ENCODE measurements around the gene DMXL1.

Gene DMXL1

GRCh38 chr5:119270121-119270565 is 199.3 kb downstream of the DMXL1 start:
- no peak for DNase-seq
- no peaks in the 10 kb centered on the region for H3K27me3 Mint-ChIP-seq
- H3K36me3 Mint-ChIP-seq: peaks cover 51% of the 10 kb centered on the region
- peaks cover 7% of the 10 kb centered on the region for H3K9me3 Mint-ChIP-seq
- H3K4me3 Mint-ChIP-seq: peak overlapping the region; percentile 99
- CTCF ChIA-PET: interaction anchor here (0.9 to 2.1 kb wide), 5 partner anchors 45 to 142 kb away, joined by 3 to 10 read pairs (median 4); no protein-coding TSS in a partner anchor
- H3K4me1 Mint-ChIP-seq: peaks cover 70% of the 10 kb centered on the region
- H3K27ac Mint-ChIP-seq: peak overlapping the region; percentile 96

DNA sequence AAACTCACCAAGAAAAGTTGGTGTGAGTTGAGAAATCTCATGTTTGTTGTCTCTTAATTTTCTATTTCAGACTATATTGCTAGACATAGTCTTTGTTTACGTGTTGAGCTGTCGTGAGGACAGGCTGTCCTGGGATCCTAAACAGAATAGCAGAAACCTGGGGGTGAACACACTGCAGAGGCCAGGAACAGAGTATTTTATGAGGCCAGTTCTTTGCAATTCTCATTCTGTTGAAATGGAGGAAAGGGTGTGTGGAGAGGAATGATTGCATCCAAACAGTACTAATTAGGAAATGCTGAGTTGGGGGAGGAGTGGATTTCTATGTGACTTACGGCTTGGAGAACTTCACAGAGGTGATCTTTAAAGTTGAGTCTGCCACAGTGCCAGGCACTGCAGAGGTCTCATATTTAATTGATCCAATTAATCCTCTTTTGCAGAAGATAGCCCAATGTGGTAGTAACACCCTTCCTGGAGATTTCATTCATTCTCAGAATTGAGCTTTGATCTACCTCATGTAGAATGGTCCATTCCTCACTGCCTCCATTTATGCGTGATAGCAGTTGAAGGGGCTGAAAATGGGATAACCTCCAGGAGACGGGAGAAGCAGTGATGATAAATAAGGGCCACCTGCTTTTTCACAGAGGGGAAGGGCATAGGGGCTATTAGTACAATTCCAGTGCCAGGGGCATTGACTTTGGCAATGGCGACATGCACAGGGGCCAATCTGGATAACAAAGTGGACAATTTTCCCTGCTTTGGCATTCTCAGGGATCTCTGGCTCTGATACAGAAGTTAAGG is 200.3 kb downstream of the DMXL1 start:
- peaks cover 58% of the 10 kb centered on the region for H3K36me3 Mint-ChIP-seq
- peaks cover 5% of the 10 kb centered on the region for H3K9me3 Mint-ChIP-seq
- H3K4me1 Mint-ChIP-seq: peaks cover 70% of the 10 kb centered on the region
- CTCF ChIA-PET: interaction anchor here (1.3 to 2.1 kb wide), 6 partner anchors 11 to 141 kb away, joined by 3 to 10 read pairs (median 4); no protein-coding TSS in a partner anchor
- no peak for DNase-seq
- peak overlapping the region; percentile 90 for H3K27ac Mint-ChIP-seq
- no peaks in the 10 kb centered on the region for H3K27me3 Mint-ChIP-seq
- H3K4me3 Mint-ChIP-seq: peak overlapping the region; percentile 99

DNA sequence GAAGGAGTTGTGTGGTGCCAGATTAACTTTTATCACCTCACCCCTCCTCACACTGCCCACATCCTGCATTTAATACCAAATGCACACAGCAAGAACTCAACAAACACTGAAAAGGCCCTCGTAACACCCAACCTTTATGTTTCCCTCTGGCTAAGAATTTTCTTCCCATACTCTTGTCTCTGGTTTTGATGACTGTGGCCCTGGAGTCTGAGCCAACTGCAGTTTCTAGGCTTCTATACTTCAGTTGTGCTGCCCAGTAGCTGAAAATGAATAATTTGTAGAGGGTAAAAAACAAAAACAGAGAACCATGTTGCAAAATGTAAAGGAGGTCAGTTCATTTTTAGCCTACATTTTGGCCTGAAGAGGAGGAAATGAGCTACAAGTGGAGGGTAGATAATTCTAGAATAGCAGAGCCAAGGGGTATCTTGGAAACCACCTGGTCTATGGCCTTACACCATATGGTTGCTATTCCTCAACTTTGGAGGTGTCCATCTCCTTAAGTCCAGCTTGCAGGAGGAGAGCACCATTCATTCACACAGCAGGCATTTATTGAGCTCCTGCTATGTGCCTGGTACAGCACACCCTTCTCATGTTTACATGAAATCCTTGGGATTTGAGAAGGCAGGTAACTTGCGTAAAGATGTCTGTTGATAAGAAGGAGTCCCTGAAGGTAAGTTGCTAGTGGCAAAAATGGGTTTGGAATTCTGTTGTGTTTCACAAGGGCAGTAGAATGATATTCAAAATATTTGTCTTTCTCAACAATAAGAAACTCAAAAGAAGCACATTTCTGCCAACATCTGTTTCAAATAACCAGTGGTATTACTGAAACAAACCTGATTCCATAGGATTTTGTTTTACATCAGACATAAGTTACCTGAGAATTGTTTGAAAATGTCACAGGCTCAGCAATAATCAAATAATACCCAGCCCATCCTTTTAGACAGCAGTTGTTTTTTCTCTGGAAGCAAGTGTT is 201.2 kb downstream of the DMXL1 start:
- peaks cover 3% of the 10 kb centered on the region for H3K9me3 Mint-ChIP-seq
- H3K4me1 Mint-ChIP-seq: peaks cover 72% of the 10 kb centered on the region
- CTCF ChIA-PET: interaction anchor here (0.6 to 2.8 kb wide), 5 partner anchors 10 to 140 kb away, joined by 3 to 8 read pairs (median 3); no protein-coding TSS in a partner anchor
- peak overlapping the region; percentile 99 for H3K4me3 Mint-ChIP-seq
- peaks cover 59% of the 10 kb centered on the region for H3K36me3 Mint-ChIP-seq
- no peaks in the 10 kb centered on the region for H3K27me3 Mint-ChIP-seq
- H3K27ac Mint-ChIP-seq: peak overlapping the region; percentile 90
- no peak for DNase-seq

- H3K4me1 Mint-ChIP-seq: peaks cover 75% of the 10 kb centered on the region
- H3K9me3 Mint-ChIP-seq: peaks cover 1% of the 10 kb centered on the region
- peaks cover 67% of the 10 kb centered on the region for H3K36me3 Mint-ChIP-seq
- peak overlapping the region; percentile 90 for H3K27ac Mint-ChIP-seq
- DNase-seq: peak; percentile 37
- H3K4me3 Mint-ChIP-seq: peak overlapping the region; percentile 99
- CTCF ChIA-PET: interaction anchor here (0.7 to 2.8 kb wide), 4 partner anchors 16 to 48 kb away, joined by 3 to 8 read pairs (median 3); no protein-coding TSS in a partner anchor
- peaks cover 3% of the 10 kb centered on the region for H3K27me3 Mint-ChIP-seq
Measured at GRCh38 chr5:119273391-119273839, 202.5 kb downstream of the DMXL1 start.

DNA sequence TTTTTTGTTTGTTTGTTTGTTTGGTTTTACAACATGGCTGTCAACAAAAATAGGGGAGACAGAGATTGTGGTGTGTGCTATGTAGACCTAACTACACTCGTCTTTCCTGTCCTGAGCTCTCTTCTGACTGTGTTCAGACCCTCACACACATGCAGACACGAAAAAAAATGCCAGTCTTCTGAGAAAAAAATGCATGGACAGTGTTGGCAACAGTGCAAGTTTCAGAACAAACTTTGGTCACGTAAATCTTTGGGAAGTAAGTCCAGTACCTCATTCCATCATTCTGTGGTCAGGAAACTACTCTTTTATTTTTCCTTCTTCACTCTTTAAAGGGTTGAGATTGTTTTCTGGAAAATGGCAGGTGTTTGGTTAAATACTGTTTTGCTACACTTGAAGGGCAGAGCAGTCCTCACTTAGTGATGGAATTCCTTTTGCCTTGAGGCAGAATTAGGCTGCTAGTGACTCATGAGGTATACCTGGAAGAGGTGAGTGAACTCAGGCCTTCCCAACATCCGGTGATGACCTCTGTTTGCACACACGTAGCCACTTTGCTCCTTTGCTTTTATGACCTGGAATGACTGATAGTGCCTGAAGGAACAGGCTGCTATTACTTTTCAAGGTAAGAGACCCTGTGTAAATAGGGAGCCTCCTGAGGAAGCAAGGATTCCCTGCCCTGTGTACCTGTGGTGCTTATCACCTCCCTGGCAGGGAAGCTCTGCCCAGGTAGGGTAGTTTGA is 203.3 kb downstream of the DMXL1 start:
- H3K4me1 Mint-ChIP-seq: peaks cover 83% of the 10 kb centered on the region
- H3K27ac Mint-ChIP-seq: peak overlapping the region; percentile 90
- H3K4me3 Mint-ChIP-seq: peak overlapping the region; percentile 99
- H3K36me3 Mint-ChIP-seq: peaks cover 73% of the 10 kb centered on the region
- peaks cover 3% of the 10 kb centered on the region for H3K27me3 Mint-ChIP-seq
- CTCF ChIA-PET: interaction anchor here (0.6 to 2.8 kb wide), 7 partner anchors 14 to 137 kb away, joined by 3 to 8 read pairs (median 3); no protein-coding TSS in a partner anchor
- DNase-seq: no peak
- H3K9me3 Mint-ChIP-seq: peaks cover 1% of the 10 kb centered on the region

DNA sequence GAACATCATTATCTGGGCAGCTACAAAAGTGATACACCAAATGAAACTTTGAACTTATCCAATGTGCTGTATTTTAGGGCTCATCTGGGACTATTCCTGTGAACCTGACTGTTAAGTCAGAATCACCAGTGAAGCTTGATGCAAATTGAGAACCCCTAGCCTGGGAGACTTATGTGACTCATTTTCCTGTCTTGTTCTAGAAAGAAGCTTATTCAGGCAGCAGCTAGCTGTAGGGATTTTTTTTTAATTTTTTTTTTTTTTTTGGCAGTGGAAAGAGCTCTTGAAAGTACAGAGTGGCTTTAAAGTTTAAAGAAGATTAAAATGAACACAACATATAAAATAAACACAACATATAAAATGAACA is 203.9 kb downstream of the DMXL1 start:
- Mint-ChIP-seq H3K4me3 (peak overlapping the region; percentile 99), H3K36me3 (peaks cover 71% of the 10 kb centered on the region), H3K27me3 (peaks cover 3% of the 10 kb centered on the region), H3K27ac (peak overlapping the region; percentile 90), H3K4me1 (peaks cover 89% of the 10 kb centered on the region), H3K9me3 (peaks cover 1% of the 10 kb centered on the region)
- DNase-seq: no peak
- CTCF ChIA-PET: interaction anchor here (0.6 to 2.8 kb wide), 5 partner anchors 13 to 137 kb away, joined by 3 to 8 read pairs (median 4); no protein-coding TSS in a partner anchor

- H3K4me3 Mint-ChIP-seq: peak overlapping the region; percentile 99
- peaks cover 93% of the 10 kb centered on the region for H3K4me1 Mint-ChIP-seq
- H3K36me3 Mint-ChIP-seq: peaks cover 69% of the 10 kb centered on the region
- peaks cover 3% of the 10 kb centered on the region for H3K27me3 Mint-ChIP-seq
- CTCF ChIA-PET: interaction anchor here (0.9 to 2.8 kb wide), 4 partner anchors 13 to 136 kb away, joined by 3 to 8 read pairs (median 4); no protein-coding TSS in a partner anchor
- DNase-seq: no peak
- H3K9me3 Mint-ChIP-seq: peaks cover 1% of the 10 kb centered on the region
- peak overlapping the region; percentile 90 for H3K27ac Mint-ChIP-seq
Measured at GRCh38 chr5:119275146-119275545, 204.3 kb downstream of the DMXL1 start.

DNA sequence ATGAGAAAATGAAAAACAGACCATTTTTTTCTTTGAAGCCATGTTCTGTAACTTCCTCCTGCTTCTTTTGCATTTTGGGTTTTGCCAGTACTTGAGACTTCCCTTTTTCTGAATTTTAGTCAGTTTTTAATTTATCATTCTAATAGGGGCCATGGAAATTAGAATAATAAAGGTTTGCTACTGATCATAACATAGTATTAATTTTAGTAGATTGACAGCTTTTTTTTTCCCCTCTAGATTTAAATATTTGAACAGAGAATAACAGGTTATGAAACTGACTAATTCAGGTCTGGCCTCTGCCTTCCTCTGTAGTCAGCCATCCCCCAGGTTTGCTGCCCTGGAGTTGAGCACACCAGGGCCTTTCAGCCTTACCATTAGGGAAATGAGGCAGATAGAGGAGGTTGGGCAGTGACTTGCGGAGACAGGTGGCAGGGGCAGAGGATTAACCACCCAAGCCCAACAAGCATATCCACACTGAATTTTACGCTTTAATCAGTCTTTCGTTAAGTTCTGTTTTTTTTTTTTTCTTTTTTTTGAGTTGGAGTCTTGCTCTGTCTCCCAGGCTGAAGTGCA is 204.8 kb downstream of the DMXL1 start:
- Mint-ChIP-seq H3K27ac (peak overlapping the region; percentile 90), H3K27me3 (peaks cover 3% of the 10 kb centered on the region), H3K9me3 (peaks cover 1% of the 10 kb centered on the region), H3K4me1 (peaks cover 98% of the 10 kb centered on the region), H3K36me3 (peaks cover 70% of the 10 kb centered on the region), H3K4me3 (peak overlapping the region; percentile 48)
- DNase-seq: no peak
- CTCF ChIA-PET: interaction anchor here (1.5 kb wide), 1 partner anchor 136 kb away, joined by 3 read pairs; no protein-coding TSS in a partner anchor

DNA sequence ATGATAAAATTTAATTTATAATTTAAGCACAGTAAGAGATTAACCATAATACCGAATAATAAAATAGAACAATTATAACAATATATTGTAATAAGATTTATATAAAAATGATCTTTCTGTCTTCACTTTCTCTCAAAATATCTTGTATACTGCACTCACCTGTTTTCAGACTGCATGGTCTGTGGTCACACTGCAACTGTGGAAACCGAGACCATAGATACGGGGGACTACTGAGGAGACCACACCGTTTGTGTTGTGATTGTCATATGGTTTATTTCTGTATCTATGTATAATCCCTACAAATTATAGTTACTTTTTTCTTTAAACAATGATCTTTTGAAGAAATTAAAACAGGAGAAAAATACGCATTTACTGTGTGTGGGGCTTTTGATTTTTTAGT is 206.1 kb downstream of the DMXL1 start:
- Mint-ChIP-seq H3K4me3 (no peak overlapping the region), H3K4me1 (peaks cover 98% of the 10 kb centered on the region), H3K27ac (peak overlapping the region; percentile 97), H3K36me3 (peaks cover 71% of the 10 kb centered on the region), H3K27me3 (peaks cover 3% of the 10 kb centered on the region), H3K9me3 (peaks cover 1% of the 10 kb centered on the region)
- CTCF ChIA-PET: interaction anchor here (1.0 to 1.5 kb wide), 2 partner anchors 9 to 28 kb away, joined by 3 to 4 read pairs; no protein-coding TSS in a partner anchor
- DNase-seq: no peak

GRCh38 chr5:119279093-119279492 is 208.2 kb downstream of the DMXL1 start:
- Mint-ChIP-seq H3K27ac (peak overlapping the region; percentile 97), H3K4me3 (peak overlapping the region; percentile 76), H3K9me3 (peaks cover 1% of the 10 kb centered on the region), H3K4me1 (peaks cover 99% of the 10 kb centered on the region), H3K27me3 (peaks cover 3% of the 10 kb centered on the region), H3K36me3 (peaks cover 83% of the 10 kb centered on the region)
- DNase-seq: no peak
- CTCF ChIA-PET: interaction anchor here (0.8 kb wide), 1 partner anchor 86 kb away, joined by 3 read pairs; no protein-coding TSS in a partner anchor

- DNase-seq: no peak
- H3K27ac Mint-ChIP-seq: peak overlapping the region; percentile 2
- H3K4me1 Mint-ChIP-seq: peaks cover 99% of the 10 kb centered on the region
- no peak overlapping the region for H3K4me3 Mint-ChIP-seq
- peaks cover 3% of the 10 kb centered on the region for H3K27me3 Mint-ChIP-seq
- H3K9me3 Mint-ChIP-seq: peaks cover 1% of the 10 kb centered on the region
- H3K36me3 Mint-ChIP-seq: peaks cover 80% of the 10 kb centered on the region
- CTCF ChIA-PET: interaction anchor here (1.6 kb wide), 1 partner anchor 292 kb away, joined by 5 read pairs; the partner anchor contains the start of gene DTWD2
Measured at GRCh38 chr5:119280380-119280779, 209.5 kb downstream of the DMXL1 start.

DNA sequence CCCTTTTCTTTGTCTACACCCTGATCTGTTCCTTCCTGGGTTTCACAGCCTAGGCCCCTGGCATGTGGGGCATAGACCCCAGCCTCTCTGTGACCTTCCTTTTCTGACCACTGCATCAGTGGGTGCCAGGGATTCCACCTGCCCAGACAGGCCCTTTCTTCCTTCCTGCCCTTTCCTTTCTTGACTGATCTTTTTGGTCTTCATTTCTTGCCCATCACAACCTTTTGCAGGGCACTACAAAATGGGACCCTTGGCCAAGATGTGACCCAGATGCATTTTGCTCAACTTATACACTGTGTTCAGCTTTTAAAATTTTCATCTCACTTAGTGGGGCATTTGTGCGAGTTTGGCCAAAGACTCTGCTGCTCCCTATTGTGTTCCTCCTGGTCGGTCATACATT is 211.7 kb downstream of the DMXL1 start:
- DNase-seq: no peak
- Mint-ChIP-seq H3K9me3 (peaks cover 1% of the 10 kb centered on the region), H3K4me1 (peaks cover 100% of the 10 kb centered on the region), H3K27me3 (peaks cover 3% of the 10 kb centered on the region), H3K27ac (peak overlapping the region; percentile 98), H3K36me3 (peaks cover 75% of the 10 kb centered on the region), H3K4me3 (no peak overlapping the region)
- CTCF ChIA-PET: no interaction called here

Data from activated naive CD4-positive, alpha-beta T cell treated with anti-CD3 and anti-CD28 coated beads, Interleukin-2, amount 10 ng/mL, durations not matched to agents 7 days and 5 days (primary cell).